HCT116 (cell line): ENCODE data around the gene NPM3. TPM values are rescaled to one million over a fixed set of nuclear protein-coding genes. Genes with fewer than 3 reads are reported as not detected.

ENCODE experiments used
- ATAC-seq: fragments of 200-7000 bp; cut with Tn5 transposase; 2 replicates; pipeline ENCODE4 v1.9.1; 2020; ENCODE audit warnings: mild to moderate bottlenecking, moderate library complexity
- BruUV-seq: library from RNA; stranded (reverse); fragments of 400-500 nt; replicated peaks from 2 replicates; lab custom pipeline; 2021; lab: Mats Ljungman, UMichigan
- CTCF ChIA-PET: fragments of 300-600 bp; sonication (Branson Sonifier 250); formaldehyde crosslinking; loops from one replicate; lab custom pipeline; 2021; ENCODE audit warnings: antibody characterized with exemption; lab: Charles Lee
- POLR2A ChIA-PET: fragments of 300-600, 350-600 bp; sonication (Branson Sonifier 250); formaldehyde crosslinking; loops from one replicate; lab custom pipeline; 2021; ENCODE audit warnings: antibody characterized with exemption; lab: Charles Lee
- RAD21 ChIA-PET, 2 experiments: fragments of 300-600 bp; sonication (Branson Sonifier 250); formaldehyde crosslinking; loops; one replicate each; lab custom pipeline; 2023; ENCODE audit warnings: low total read pairs in 2 of 2; ENCODE audit not compliant: uncharacterized antibody in 2 of 2, unreplicated experiment in 2 of 2, low non-redundant PET in 1 of 2; lab: Charles Lee
- DNase-seq: peaks from one replicate; pipeline ENCODE4 v3.0.0-alpha.2; 2010; ENCODE audit warnings: low read depth, low spot score
- H2AFZ ChIP-seq: fragments of 200-600 bp; shearing (Covaris generic), sonication (generic); 2 replicates; pipeline ENCODE4 v1.6.1; 2017; ENCODE audit warnings: low read depth, mixed run types, mixed read lengths, antibody characterized with exemption, low read length; ENCODE audit not compliant: poor library complexity, severe bottlenecking
- H3K27ac ChIP-seq: 2 replicates; pipeline ENCODE4 v1.5.1; 2012; ENCODE audit warnings: low read depth, low read length
- H3K27me3 ChIP-seq: fragments of 200-600 bp; sonication (generic); 2 replicates; pipeline ENCODE4 v1.6.1; 2016; ENCODE audit warnings: mixed run types, low read length, mixed read lengths; ENCODE audit not compliant: insufficient read depth
- H3K36me3 ChIP-seq, 2 experiments: fragments of 200-500 bp in 1 of 2; fragments of 200-600 bp in 1 of 2; sonication (Bioruptor generic) in 1 of 2; sonication (generic) in 1 of 2; 2 replicates each; pipeline versions ENCODE4 v1.5.1 to v1.6.1; 2014 to 2016; ENCODE audit warnings: low read length in 2 of 2, inconsistent platforms in 1 of 2, mixed read lengths in 1 of 2, mixed run types in 1 of 2; ENCODE audit not compliant: insufficient read depth in 2 of 2, control insufficient read depth in 1 of 2
- H3K4me1 ChIP-seq, 2 experiments: fragments of 200-600 bp in 1 of 2; sonication (generic) in 1 of 2; 2 replicates each; pipeline versions ENCODE4 v1.5.1 to v1.6.1; 2012 to 2017; ENCODE audit warnings: low read length in 2 of 2, inconsistent platforms in 1 of 2, mild to moderate bottlenecking in 1 of 2, mixed read lengths in 1 of 2, mixed run types in 1 of 2, moderate library complexity in 1 of 2; ENCODE audit not compliant: insufficient read depth in 2 of 2, control insufficient read depth in 1 of 2
- H3K4me2 ChIP-seq: fragments of 200-600 bp; sonication (generic); 2 replicates; pipeline ENCODE4 v1.6.1; 2017; ENCODE audit warnings: mixed run types, low read length, mixed read lengths
- H3K4me3 ChIP-seq, 2 experiments: fragments of 200-600 bp in 1 of 2; sonication (generic) in 1 of 2; replicated peaks in 1 of 2; 2 replicates each; pipeline ENCODE4 v1.5.1; 2011 to 2016; ENCODE audit warnings: low read length in 2 of 2, control low read depth in 1 of 2, low read depth in 1 of 2, mild to moderate bottlenecking in 1 of 2, mixed read lengths in 1 of 2, mixed run types in 1 of 2
- H3K79me2 ChIP-seq: fragments of 200-600 bp; sonication (generic); 2 replicates; pipeline ENCODE4 v1.6.1; 2017; ENCODE audit warnings: mild to moderate bottlenecking, mixed run types, low read length, moderate library complexity, mixed read lengths; ENCODE audit not compliant: insufficient read depth
- H3K9ac ChIP-seq: fragments of 200-600 bp; sonication (generic); 2 replicates; pipeline ENCODE4 v1.6.1; 2016; ENCODE audit warnings: low read length, mixed read lengths
- H3K9me2 ChIP-seq: fragments of 200-600 bp; sonication (generic), shearing (Covaris generic); 2 replicates; pipeline ENCODE4 v1.6.1; 2017; ENCODE audit warnings: mixed run types, mild to moderate bottlenecking, moderate library complexity; ENCODE audit not compliant: insufficient read depth
- H3K9me3 ChIP-seq, 2 experiments: fragments of 200-500 bp in 1 of 2; fragments of 200-600 bp in 1 of 2; sonication (Bioruptor generic) in 1 of 2; sonication (generic) in 1 of 2; 2 replicates each; pipeline ENCODE4 v1.6.1; 2014 to 2017; ENCODE audit warnings: low read length in 2 of 2, mixed read lengths in 2 of 2, inconsistent platforms in 1 of 2, low read depth in 1 of 2, mild to moderate bottlenecking in 1 of 2, mixed run types in 1 of 2, moderate library complexity in 1 of 2; ENCODE audit not compliant: control insufficient read depth in 1 of 2, insufficient read depth in 1 of 2
- H4K20me1 ChIP-seq: fragments of 200-600 bp; sonication (generic), shearing (Covaris generic); 2 replicates; pipeline ENCODE4 v1.6.1; 2017; ENCODE audit warnings: mixed run types, mild to moderate bottlenecking, moderate library complexity; ENCODE audit not compliant: insufficient read depth
- CEBPB ChIP-seq: IDR thresholded peaks from 2 replicates; pipeline ENCODE4 v1.6.1; 2012; ENCODE audit warnings: low read depth
- CTCF ChIP-seq, 3 experiments: fragments of 200-600 bp in 1 of 3; sonication (generic) in 1 of 3; IDR thresholded peaks in 2 of 3; conservative IDR thresholded peaks in 1 of 3; 2 replicates each; pipeline ENCODE4 v1.5.1; 2012 to 2017; ENCODE audit warnings: low read depth in 2 of 3, low read length in 2 of 3, antibody characterized with exemption in 1 of 3, borderline replicate concordance in 1 of 3, control low read depth in 1 of 3, mild to moderate bottlenecking in 1 of 3, mixed read lengths in 1 of 3, mixed run types in 1 of 3, moderate library complexity in 1 of 3; ENCODE audit not compliant: insufficient read depth in 1 of 3
- ELF1 ChIP-seq: IDR thresholded peaks from 2 replicates; pipeline ENCODE4 v1.6.1; 2012; ENCODE audit warnings: low read depth, borderline replicate concordance
- EZH2 ChIP-seq: fragments of 200-600 bp; sonication (generic); IDR thresholded peaks from 2 replicates; pipeline ENCODE4 v1.6.1; 2017; ENCODE audit warnings: antibody characterized with exemption, mixed run types
- EZH2phosphoT487 ChIP-seq: fragments of 200-600 bp; IDR thresholded peaks from 2 replicates; pipeline ENCODE4 v1.6.1; 2018; ENCODE audit warnings: antibody characterized with exemption, borderline replicate concordance
- FOSL1 ChIP-seq: IDR thresholded peaks from 2 replicates; pipeline ENCODE4 v1.6.1; 2012; ENCODE audit warnings: low read depth
- MAX ChIP-seq: IDR thresholded peaks from 2 replicates; pipeline ENCODE4 v1.6.1; 2012
- POLR2A ChIP-seq: IDR thresholded peaks from 2 replicates; pipeline ENCODE4 v1.7.0; 2011; ENCODE audit warnings: borderline replicate concordance; ENCODE audit not compliant: insufficient read depth, insufficient read length; ENCODE audit errors: extremely low read depth
- REST ChIP-seq: IDR thresholded peaks from 2 replicates; pipeline ENCODE4 v1.6.1; 2012; ENCODE audit warnings: low read depth
- TCF7L2 ChIP-seq: IDR thresholded peaks from 2 replicates; pipeline ENCODE4 v1.7.0; 2011; ENCODE audit warnings: borderline replicate concordance, inconsistent platforms; ENCODE audit not compliant: insufficient read depth, insufficient read length; ENCODE audit errors: extremely low read depth
- YY1 ChIP-seq: IDR thresholded peaks from 2 replicates; pipeline ENCODE4 v1.6.1; 2011; ENCODE audit warnings: low read length, low read depth, moderate library complexity, mild to moderate bottlenecking; ENCODE audit not compliant: insufficient replicate concordance; ENCODE audit errors: extremely low read depth
- ZFX ChIP-seq: fragments of 450-650 bp; IDR thresholded peaks from 2 replicates; pipeline ENCODE4 v1.6.1; 2017
- intact Hi-C: fragments of 100-400 bp; cut with micrococcal nuclease; formaldehyde crosslinking; loops from 2 replicates; pipeline ENCODE4 v1.10.0; 2022
- total RNA-seq: library from RNA; stranded (reverse); gene quantifications from one replicate; pipeline ENCODE4 v1.2.1, GENCODE V29; 2021; ENCODE audit not compliant: unreplicated experiment

The NPM3 gene
- total RNA-seq, 1 experiment from 2014 or later, result 267 TPM

- Histone ChIP-seq H2AFZ (no peak overlapping the region), H3K4me2 (no peak overlapping the region), H3K9me2 (no peaks in the 10 kb centered on the region), H3K79me2 (no peaks in the 10 kb centered on the region), H3K9ac (no peak overlapping the region), H3K9me3 (no peaks in the 10 kb centered on the region), H3K4me1 (no peaks in the 10 kb centered on the region), H3K27me3 (peaks cover 11% of the 10 kb centered on the region; the same call in 1 of the 2 replicates), H3K36me3 (no peaks in the 10 kb centered on the region), H3K27ac (no peak overlapping the region), H4K20me1 (no peaks in the 10 kb centered on the region), H3K4me3 (no peak overlapping the region)
- BruUV-seq, result no TSS peak
- ChIA-PET CTCF (no interaction called here), POLR2A (no interaction called here), RAD21 (no interaction called here)
- intact Hi-C loops, result no loop called here
- ATAC-seq (no peak), DNase-seq (no peak)
- TF ChIP-seq REST, result no peak
- TF ChIP-seq FOSL1, result no peak
- TF ChIP-seq CEBPB, result no peak
- TF ChIP-seq MAX, result no peak
- TF ChIP-seq ELF1, result no peak
- no peak for TF ChIP-seq EZH2
- no peak for TF ChIP-seq YY1
- TF ChIP-seq TCF7L2, result no peak
- TF ChIP-seq ZFX, result no peak
- no peak for TF ChIP-seq CTCF (IDR thresholded peaks at IDR 0.05 in 2 of 3, conservative IDR thresholded peaks at IDR 0.05 in 1 of 3; ENCODE audit: borderline replicate concordance in 1 of 3, insufficient read depth in 1 of 3, low read depth in 2 of 3, low read length in 2 of 3)
- no peak for TF ChIP-seq EZH2phosphoT487
- no peak for TF ChIP-seq POLR2A
Measured at GRCh38 chr10:101766306-101766705, 16.9 kb downstream of the NPM3 start.
